Suprapubic skin (tissue), 4 donors: Measurements from ENCODE around the gene SLC7A7. TPM values are rescaled to one million over a fixed set of nuclear protein-coding genes. Genes with fewer than 3 reads are reported as not detected.

Source experiments
- DNase-seq, 2 donors: peaks; one replicate each; pipeline ENCODE4 v3.0.0-alpha.2; 2019; ENCODE audit warnings: low spot score in 2 of 2
- H3K27ac ChIP-seq: fragments of 200-600 bp; sonication (generic); one replicate; pipeline ENCODE4 v1.5.1; 2019
- H3K27me3 ChIP-seq: fragments of 200-600 bp; sonication (generic); one replicate; pipeline ENCODE4 v1.5.1; 2019
- H3K36me3 ChIP-seq: fragments of 200-600 bp; sonication (generic); one replicate; pipeline ENCODE4 v1.5.1; 2019
- H3K4me1 ChIP-seq: fragments of 200-600 bp; sonication (generic); one replicate; pipeline ENCODE4 v1.5.1; 2019
- H3K4me3 ChIP-seq: fragments of 200-600 bp; sonication (generic); one replicate; pipeline ENCODE4 v1.5.1; 2019; ENCODE audit warnings: mild to moderate bottlenecking
- H3K9me3 ChIP-seq: fragments of 200-600 bp; sonication (generic); one replicate; pipeline ENCODE4 v1.5.1; 2019
- CTCF ChIP-seq, 2 donors: fragments of 200-600 bp in 1 of 2; fragments of 450-650 bp in 1 of 2; sonication (generic) in 1 of 2; IDR thresholded peaks; one replicate each; pipeline ENCODE4 v1.5.1; 2016 to 2019; ENCODE audit warnings: antibody characterized with exemption in 2 of 2, mild to moderate bottlenecking in 1 of 2, moderate library complexity in 1 of 2
- EP300 ChIP-seq: sonication (generic); formaldehyde crosslinking; IDR thresholded peaks from one replicate; pipeline ENCODE4 v1.6.1; 2017; ENCODE audit warnings: antibody characterized with exemption
- POLR2A ChIP-seq, 2 donors: fragments of 450-650 bp; IDR thresholded peaks; one replicate each; pipeline ENCODE4 v1.6.1; 2017; ENCODE audit warnings: antibody characterized with exemption in 2 of 2, mild to moderate bottlenecking in 2 of 2, moderate library complexity in 2 of 2
- POLR2AphosphoS5 ChIP-seq, 3 donors: sonication (generic); formaldehyde crosslinking; IDR thresholded peaks; one replicate each; pipeline ENCODE4 v1.6.1; 2017; ENCODE audit warnings: antibody characterized with exemption in 3 of 3
- WGBS: methylation state at CpG from one replicate; pipeline ENCODE4 v1.1.5; 2018; 5-methylcytosine and 5-hydroxymethylcytosine counted together
- total RNA-seq, 4 donors: library from RNA; depleted of rRNA; stranded (reverse); fragments of >200 nt; gene quantifications; one replicate each; pipeline ENCODE4 v1.1.0, GENCODE V29; 2016

SLC7A7 gene
- total RNA-seq, 4 donors from 2014 or later, result 1.8 to 3.8 (median 2.9) TPM

- H3K4me3 ChIP-seq, result no peak overlapping the region
- TF ChIP-seq CTCF (IDR thresholded peaks at IDR 0.05), result no peak
- TF ChIP-seq POLR2AphosphoS5 (IDR thresholded peaks at IDR 0.05), result no peak
- TF ChIP-seq EP300, result no peak
- TF ChIP-seq POLR2A (IDR thresholded peaks at IDR 0.05), result no peak
- H3K9me3 ChIP-seq, result no peaks in the 10 kb centered on the region
- peak overlapping the region; percentile 55 for H3K27ac ChIP-seq
- H3K36me3 ChIP-seq, result peaks cover 57% of the 10 kb centered on the region
- H3K4me1 ChIP-seq, result peaks cover 75% of the 10 kb centered on the region
- no peaks in the 10 kb centered on the region for H3K27me3 ChIP-seq
- no peak for DNase-seq
- 91% methylated on average over 8 of the region's 8 CpGs for WGBS
Measured at GRCh38 chr14:22841769-22842168, 26.5 kb upstream of the SLC7A7 start.

- no peak for DNase-seq
- H3K9me3 ChIP-seq, result no peaks in the 10 kb centered on the region
- peaks cover 71% of the 10 kb centered on the region for H3K4me1 ChIP-seq
- no peak for TF ChIP-seq CTCF (IDR thresholded peaks at IDR 0.05)
- no peak for TF ChIP-seq EP300
- no peak for TF ChIP-seq POLR2AphosphoS5 (IDR thresholded peaks at IDR 0.05)
- no peak for TF ChIP-seq POLR2A (IDR thresholded peaks at IDR 0.05)
- H3K36me3 ChIP-seq, result peaks cover 52% of the 10 kb centered on the region
- no peaks in the 10 kb centered on the region for H3K27me3 ChIP-seq
- H3K4me3 ChIP-seq, result no peak overlapping the region
- H3K27ac ChIP-seq, result peak overlapping the region; percentile 55
- 84% methylated on average over 8 of the region's 9 CpGs for WGBS
Measured at GRCh38 chr14:22841311-22841710, 26.1 kb upstream of the SLC7A7 start.

- WGBS, result 31% methylated on average over 6 of the region's 6 CpGs
- TF ChIP-seq CTCF (IDR thresholded peaks at IDR 0.05), result no peak
- TF ChIP-seq POLR2A (IDR thresholded peaks at IDR 0.05), result peak in 1 of 2 donors; percentile 63
- TF ChIP-seq EP300, result no peak
- peak in 2 of 3 donors; percentile 64 to 77 for TF ChIP-seq POLR2AphosphoS5 (IDR thresholded peaks at IDR 0.05)
- Histone ChIP-seq H3K4me3 (peak overlapping the region; percentile 86), H3K27me3 (no peaks in the 10 kb centered on the region), H3K4me1 (peaks cover 60% of the 10 kb centered on the region), H3K27ac (peak overlapping the region; percentile 96), H3K9me3 (no peaks in the 10 kb centered on the region), H3K36me3 (peaks cover 32% of the 10 kb centered on the region)
- peak; percentile 89 to 90 for DNase-seq
Measured at GRCh38 chr14:22839159-22839779, 24.0 kb upstream of the SLC7A7 start.

GRCh38 chr14:22838631-22839041 lies 23.4 kb upstream of the SLC7A7 start:
- peak overlapping the region; percentile 86 for H3K4me3 ChIP-seq
- peaks cover 58% of the 10 kb centered on the region for H3K4me1 ChIP-seq
- H3K36me3 ChIP-seq, result peaks cover 32% of the 10 kb centered on the region
- no peaks in the 10 kb centered on the region for H3K27me3 ChIP-seq
- no peaks in the 10 kb centered on the region for H3K9me3 ChIP-seq
- H3K27ac ChIP-seq, result peak overlapping the region; percentile 96
- 16% methylated on average over 3 of the region's 6 CpGs for WGBS
- TF ChIP-seq POLR2AphosphoS5 (IDR thresholded peaks at IDR 0.05) (no peak), EP300 (no peak), CTCF (IDR thresholded peaks at IDR 0.05) (no peak), POLR2A (IDR thresholded peaks at IDR 0.05) (no peak)
- peak in 1 of 2 donors; percentile 81 for DNase-seq

- Histone ChIP-seq H3K4me3 (peak overlapping the region; percentile 86), H3K9me3 (no peaks in the 10 kb centered on the region), H3K27me3 (no peaks in the 10 kb centered on the region), H3K4me1 (peaks cover 54% of the 10 kb centered on the region), H3K36me3 (peaks cover 27% of the 10 kb centered on the region), H3K27ac (peak overlapping the region; percentile 96)
- peak; percentile 90 for DNase-seq
- 12% methylated on average over 17 of the region's 25 CpGs for WGBS
- no peak for TF ChIP-seq CTCF (IDR thresholded peaks at IDR 0.05)
- TF ChIP-seq POLR2A (IDR thresholded peaks at IDR 0.05), result peak in 1 of 2 donors; percentile 79
- peak in 1 of 3 donors; percentile 5 for TF ChIP-seq POLR2AphosphoS5 (IDR thresholded peaks at IDR 0.05)
Measured at GRCh38 chr14:22837750-22838538, 22.7 kb upstream of the SLC7A7 start.
